Endodermal cell (in vitro differentiated cells): ENCODE data around the gene VPS33A. TPM values are rescaled to one million over a fixed set of nuclear protein-coding genes. Genes with fewer than 3 reads are reported as not detected.

Experiments used
- DNase-seq: peaks from one replicate; pipeline ENCODE4 v3.0.0-alpha.2; 2017
- H3K27ac ChIP-seq: 2 replicates; pipeline ENCODE4 v1.5.1; 2013; ENCODE audit warnings: mild to moderate bottlenecking, low read depth, low read length, moderate library complexity
- H3K27me3 ChIP-seq: 2 replicates; pipeline ENCODE4 v1.6.1; 2013; ENCODE audit warnings: mild to moderate bottlenecking, low read length, moderate library complexity; ENCODE audit not compliant: insufficient read depth, control insufficient read depth, poor library complexity, severe bottlenecking
- H3K36me3 ChIP-seq: 2 replicates; pipeline ENCODE4 v1.7.0; 2013; ENCODE audit warnings: mild to moderate bottlenecking, low read length, moderate library complexity; ENCODE audit not compliant: control insufficient read depth, insufficient read depth
- H3K4me1 ChIP-seq: one replicate; pipeline ENCODE4 v1.7.0; 2013; ENCODE audit warnings: low read length; ENCODE audit not compliant: control insufficient read depth, insufficient read depth
- H3K4me3 ChIP-seq: 2 replicates; pipeline ENCODE4 v1.5.1; 2013; ENCODE audit warnings: mild to moderate bottlenecking, low read length, moderate library complexity
- H3K9ac ChIP-seq: 2 replicates; pipeline ENCODE4 v1.6.1; 2013; ENCODE audit warnings: mild to moderate bottlenecking, low read length, moderate library complexity; ENCODE audit not compliant: poor library complexity, severe bottlenecking; ENCODE audit errors: extremely low read depth
- H3K9me3 ChIP-seq: 2 replicates; pipeline ENCODE4 v1.6.1; 2013; ENCODE audit warnings: mild to moderate bottlenecking, low read length, moderate library complexity; ENCODE audit not compliant: control insufficient read depth
- H3K27ac Mint-ChIP-seq: 2 replicates; pipeline ENCODE4 v1.8.0; 2020; ENCODE audit warnings: mixed read lengths
- H3K27me3 Mint-ChIP-seq: 2 replicates; pipeline ENCODE4 v1.8.0; 2021; ENCODE audit warnings: mild to moderate bottlenecking, mixed read lengths; ENCODE audit not compliant: insufficient read depth
- H3K36me3 Mint-ChIP-seq: 2 replicates; pipeline ENCODE4 v1.8.0; 2020; ENCODE audit warnings: low read depth, mixed read lengths
- H3K4me1 Mint-ChIP-seq: 2 replicates; pipeline ENCODE4 v1.8.0; 2020; ENCODE audit warnings: mixed read lengths
- H3K4me3 Mint-ChIP-seq: 2 replicates; pipeline ENCODE4 v1.8.0; 2020; ENCODE audit warnings: mild to moderate bottlenecking, moderate library complexity, mixed read lengths
- H3K9me3 Mint-ChIP-seq: 2 replicates; pipeline ENCODE4 v1.8.0; 2020; ENCODE audit warnings: mild to moderate bottlenecking, mixed read lengths
- CTCF ChIP-seq: fragments of 200-600 bp; sonication (generic); conservative IDR thresholded peaks from 2 replicates; pipeline ENCODE4 v1.5.0; 2021; ENCODE audit warnings: antibody characterized with exemption, mild to moderate bottlenecking
- WGBS, 2 experiments: methylation state at CpG; one replicate each; pipeline versions ENCODE4 v1.1.5 to v1.1.7; 2013; ENCODE audit warnings: missing lambda C conversion rate in 2 of 2, mixed read lengths in 1 of 2; ENCODE audit not compliant: insufficient coverage in 1 of 2, insufficient read length in 1 of 2; 5-methylcytosine and 5-hydroxymethylcytosine counted together
- total RNA-seq, 2 donors: library from RNA; stranded (reverse); fragmentation: NEBNext Ultra II Directional in 1 of 2; extraction: Animal tissue kit (Norgen Biotek cat#: 25700) in 1 of 2; gene quantifications; 2 replicates in 1 of 2; 3 replicates in 1 of 2; pipeline ENCODE4 v1.2.1, GENCODE V29; 2021

VPS33A gene
- total RNA-seq, 2 donors from 2014 or later, result 50.6 to 52.8 TPM

GRCh38 chr12:122197612-122197966 lies 68.7 kb downstream of the VPS33A start:
- H3K27me3 ChIP-seq, result no peaks in the 10 kb centered on the region

DNA sequence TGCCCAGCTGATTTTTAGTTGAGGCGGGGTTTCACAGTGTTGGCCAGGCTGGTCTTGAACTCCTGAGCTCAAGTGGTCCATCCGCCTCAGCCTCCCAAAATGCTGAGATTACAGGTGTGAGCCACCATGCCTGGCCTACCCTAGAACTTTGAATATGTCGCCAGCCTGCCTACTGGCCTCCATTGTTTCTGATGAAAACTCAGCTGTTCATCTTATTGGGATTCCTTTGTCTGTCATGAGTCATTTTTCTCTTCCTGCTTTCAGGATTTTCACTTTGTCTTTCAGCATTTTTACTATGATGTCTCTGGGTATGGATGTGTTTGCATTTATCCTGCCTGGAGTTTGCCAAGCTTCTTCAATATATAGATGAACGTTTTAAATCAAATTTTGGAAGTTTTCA lies 70.9 kb downstream of the VPS33A start:
- Histone ChIP-seq H3K4me1 (no peaks in the 10 kb centered on the region), H3K27me3 (no peaks in the 10 kb centered on the region), H3K9ac (no peak overlapping the region), H3K4me3 (no peak overlapping the region), H3K9me3 (no peaks in the 10 kb centered on the region), H3K27ac (no peak overlapping the region), H3K36me3 (no peaks in the 10 kb centered on the region)
- Mint-ChIP-seq H3K36me3 (no peaks in the 10 kb centered on the region), H3K27ac (no peak overlapping the region), H3K4me1 (no peaks in the 10 kb centered on the region), H3K27me3 (peaks cover 16% of the 10 kb centered on the region), H3K4me3 (no peak overlapping the region), H3K9me3 (peaks cover 3% of the 10 kb centered on the region)
- TF ChIP-seq CTCF, result no peak
- 93 to 95% methylated on average over 4 of the region's 4 CpGs for WGBS, 2 experiments
- peak; percentile 21 for DNase-seq

More at GRCh38 chr12:122197612-122197966, 68.7 kb downstream of the VPS33A start:
- peaks cover 32% of the 10 kb centered on the region for H3K27me3 Mint-ChIP-seq
- no peak overlapping the region for H3K4me3 ChIP-seq
- H3K36me3 ChIP-seq, result no peaks in the 10 kb centered on the region
- no CpG with 5 or more reads among the region's 1 CpG for WGBS, 2 experiments
- H3K9ac ChIP-seq, result no peak overlapping the region
- no peaks in the 10 kb centered on the region for H3K36me3 Mint-ChIP-seq
- no peaks in the 10 kb centered on the region for H3K4me1 Mint-ChIP-seq
- H3K27ac Mint-ChIP-seq, result no peak overlapping the region
- no peak overlapping the region for H3K27ac ChIP-seq
- no peaks in the 10 kb centered on the region for H3K9me3 ChIP-seq
- peaks cover 3% of the 10 kb centered on the region for H3K9me3 Mint-ChIP-seq
- no peaks in the 10 kb centered on the region for H3K4me1 ChIP-seq
- TF ChIP-seq CTCF, result no peak
- H3K4me3 Mint-ChIP-seq, result no peak overlapping the region
- no peak for DNase-seq

GRCh38 chr12:122194804-122195203 lies 71.5 kb downstream of the VPS33A start:
- peaks cover 10% of the 10 kb centered on the region for H3K27me3 Mint-ChIP-seq
- H3K4me1 Mint-ChIP-seq, result no peaks in the 10 kb centered on the region
- TF ChIP-seq CTCF, result no peak
- H3K27me3 ChIP-seq, result no peaks in the 10 kb centered on the region
- H3K27ac Mint-ChIP-seq, result no peak overlapping the region
- H3K4me1 ChIP-seq, result no peaks in the 10 kb centered on the region
- H3K4me3 Mint-ChIP-seq, result no peak overlapping the region
- H3K9me3 ChIP-seq, result no peaks in the 10 kb centered on the region
- no peak overlapping the region for H3K27ac ChIP-seq
- WGBS, 2 experiments, result 92 to 100% methylated on average over 1 of the region's 1 CpG
- no peaks in the 10 kb centered on the region for H3K36me3 Mint-ChIP-seq
- H3K4me3 ChIP-seq, result no peak overlapping the region
- H3K36me3 ChIP-seq, result no peaks in the 10 kb centered on the region
- H3K9ac ChIP-seq, result no peak overlapping the region
- H3K9me3 Mint-ChIP-seq, result peaks cover 3% of the 10 kb centered on the region
- no peak for DNase-seq
